GM18858 (cell line): ENCODE results near the gene SEC24D.
"Not testable (repeated sequence)": the region's sequence is repeated elsewhere in the genome, so short reads cannot be mapped to it uniquely, and the experiment has no call there.

Experiments used
- ATAC-seq: cut with Tn5 transposase; IDR thresholded peaks from one replicate; pipeline ENCODE4 v1.9.1; 2021; ENCODE audit not compliant: unreplicated experiment

SEC24D gene

DNA sequence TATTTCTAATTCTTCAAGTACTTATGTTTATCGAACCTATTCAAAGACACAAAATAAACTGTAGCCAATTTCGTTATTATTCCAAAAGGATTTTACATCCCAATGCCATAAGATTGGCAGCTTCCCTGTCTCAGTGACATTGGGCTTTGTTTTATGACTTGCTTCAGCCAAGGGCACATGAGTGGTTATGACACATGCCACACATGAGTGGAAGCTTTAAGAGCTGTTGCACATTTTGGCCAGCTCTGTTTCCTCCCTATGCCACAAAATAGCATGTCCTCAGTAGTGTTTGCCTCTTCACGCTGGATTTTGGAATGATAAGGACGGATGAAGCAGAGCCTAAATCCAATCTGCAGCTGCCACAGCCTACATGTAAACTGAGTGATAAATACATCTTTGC lies 21.9 kb downstream of the SEC24D start:
- no peak for ATAC-seq

DNA sequence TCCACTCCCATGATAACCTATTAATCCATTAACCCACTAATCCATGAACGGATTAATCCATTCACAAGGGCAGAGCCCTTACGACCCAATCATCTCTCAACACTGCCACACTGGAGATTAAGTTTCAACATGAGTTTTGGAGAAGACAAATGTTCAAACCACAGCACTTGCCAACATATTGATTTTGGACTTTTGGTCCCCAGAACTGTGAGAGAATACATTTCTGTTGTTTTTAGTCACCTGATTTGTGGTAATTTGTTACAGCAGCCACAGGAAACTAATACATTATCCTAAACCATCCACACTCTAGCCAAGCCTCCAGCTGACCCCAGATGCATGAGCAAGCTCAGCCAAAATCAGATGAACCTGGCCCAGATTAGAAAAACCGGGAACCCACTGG lies 22.4 kb downstream of the SEC24D start:
- no peak for ATAC-seq

DNA sequence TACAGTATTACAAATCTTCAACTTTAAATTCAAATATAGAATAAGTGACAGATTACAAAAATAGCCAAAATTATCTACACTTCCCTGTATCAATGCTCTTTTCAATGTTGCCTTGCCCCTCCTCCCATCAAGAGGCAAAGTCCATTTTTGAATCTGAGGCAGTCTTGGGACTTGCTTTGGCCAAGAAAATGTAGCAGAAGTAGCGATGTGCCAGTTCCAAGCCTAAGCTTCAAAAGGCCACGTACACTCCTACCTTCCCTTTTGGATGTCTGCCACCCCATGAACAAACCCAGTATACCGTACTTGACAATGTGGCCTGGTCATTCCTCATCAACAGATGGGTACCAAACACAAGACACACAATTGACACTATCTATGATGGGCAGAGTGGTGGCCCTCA lies 24.1 kb downstream of the SEC24D start:
- ATAC-seq: no peak

DNA sequence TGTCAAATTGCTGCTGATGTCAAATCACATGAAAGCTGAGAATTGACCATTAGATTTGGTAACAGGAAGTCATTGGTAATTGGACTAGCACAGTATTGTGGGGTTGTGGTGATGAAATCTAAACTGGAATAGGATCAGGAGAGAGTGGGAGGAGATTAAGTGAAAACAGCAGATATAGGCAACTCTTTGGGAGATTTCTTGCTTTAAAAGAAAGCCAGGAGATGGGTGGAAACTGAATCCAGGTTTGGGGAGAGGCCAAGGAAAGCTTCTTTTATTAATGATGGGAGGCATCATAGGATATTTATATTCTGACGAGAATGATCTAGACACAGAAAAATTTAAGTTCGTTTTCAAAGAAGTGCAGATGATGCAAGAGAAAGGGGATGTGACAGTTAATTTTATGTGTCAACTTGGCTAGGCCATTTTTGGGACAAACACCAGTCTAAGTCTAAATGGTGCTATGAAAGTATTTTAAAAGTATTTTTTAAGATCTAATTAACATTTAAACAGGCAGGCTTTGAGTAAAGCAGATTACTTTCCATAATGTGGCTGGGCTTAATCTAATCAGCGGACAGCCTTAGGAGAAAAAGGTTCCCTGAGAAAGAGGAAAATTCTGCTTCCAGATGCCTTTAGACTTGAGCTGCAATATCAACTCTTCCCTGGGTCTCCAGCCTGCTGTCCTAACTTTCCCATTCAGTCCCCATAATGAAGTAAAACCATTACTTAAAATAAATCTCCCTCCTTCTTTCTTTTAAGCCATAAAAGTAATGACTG lies 24.7 kb downstream of the SEC24D start:
- ATAC-seq: no peak

DNA sequence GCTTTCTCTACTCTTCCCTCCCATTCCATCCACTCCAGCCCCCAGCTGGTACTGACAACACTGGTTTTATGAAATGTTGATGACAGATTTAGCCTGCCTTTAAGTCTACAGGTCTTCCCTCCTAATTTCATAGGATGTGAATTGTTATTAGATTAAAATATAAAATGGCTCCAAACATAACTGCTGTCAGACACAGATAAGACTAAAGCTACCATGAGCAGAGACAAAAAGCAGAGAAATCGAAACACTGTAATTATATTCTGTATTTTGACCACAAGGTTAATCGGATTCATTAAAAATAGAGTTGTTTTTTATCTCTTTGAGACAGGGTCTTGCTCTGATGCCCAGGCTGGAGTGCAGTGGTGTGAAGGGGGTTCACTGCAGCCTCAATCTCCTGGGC lies 28.3 kb downstream of the SEC24D start:
- no peak for ATAC-seq

DNA sequence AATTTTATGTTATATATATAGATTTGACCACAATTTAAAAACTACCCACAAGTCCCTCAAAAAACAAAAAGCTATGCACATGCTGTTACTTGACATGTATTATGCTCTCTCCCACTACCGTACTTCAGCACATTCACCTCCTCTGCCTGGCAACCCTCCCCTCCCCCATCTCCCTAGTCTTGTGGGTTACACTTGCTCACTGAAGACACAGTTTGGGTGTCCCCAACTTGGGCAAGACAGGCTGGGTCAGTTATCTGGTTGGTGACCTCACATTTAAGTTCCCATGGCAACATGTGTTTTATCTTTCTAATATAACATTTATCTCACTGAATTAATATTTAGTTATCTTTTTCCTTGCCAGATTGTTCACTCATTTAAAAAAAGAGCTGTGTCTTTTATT lies 32.7 kb downstream of the SEC24D start:
- ATAC-seq: no peak

DNA sequence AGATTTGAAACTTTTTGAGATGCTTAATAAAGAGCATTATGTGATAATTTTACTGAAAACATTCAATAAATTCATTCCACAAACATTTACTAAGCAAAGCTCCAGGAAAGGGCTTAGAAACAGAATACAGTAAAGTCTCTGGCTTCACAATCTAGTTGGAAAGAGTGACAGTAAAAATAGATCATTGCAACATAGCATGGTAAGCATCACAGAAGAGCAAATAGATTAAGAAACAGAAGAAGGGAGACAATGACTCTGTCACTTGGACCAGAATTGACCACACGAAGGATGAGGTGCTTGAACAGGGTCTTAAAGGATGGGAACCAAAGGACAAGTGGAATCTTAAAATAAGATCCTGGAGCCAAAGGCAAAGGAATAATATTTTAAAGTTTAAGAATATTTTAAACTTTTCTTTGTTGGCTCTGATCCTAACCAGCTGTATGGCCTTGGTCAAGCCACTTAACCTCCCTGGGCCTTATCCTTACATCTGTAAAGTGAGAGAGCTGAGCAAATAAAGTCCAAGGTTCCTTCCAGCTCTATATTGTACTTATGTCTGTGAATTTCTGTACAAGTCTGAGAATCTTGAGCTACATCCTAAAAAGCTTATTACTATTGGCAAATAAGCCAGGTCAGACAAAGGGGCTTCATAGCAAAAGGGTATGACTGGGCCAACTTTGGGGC lies 33.9 kb downstream of the SEC24D start:
- no peak for ATAC-seq

DNA sequence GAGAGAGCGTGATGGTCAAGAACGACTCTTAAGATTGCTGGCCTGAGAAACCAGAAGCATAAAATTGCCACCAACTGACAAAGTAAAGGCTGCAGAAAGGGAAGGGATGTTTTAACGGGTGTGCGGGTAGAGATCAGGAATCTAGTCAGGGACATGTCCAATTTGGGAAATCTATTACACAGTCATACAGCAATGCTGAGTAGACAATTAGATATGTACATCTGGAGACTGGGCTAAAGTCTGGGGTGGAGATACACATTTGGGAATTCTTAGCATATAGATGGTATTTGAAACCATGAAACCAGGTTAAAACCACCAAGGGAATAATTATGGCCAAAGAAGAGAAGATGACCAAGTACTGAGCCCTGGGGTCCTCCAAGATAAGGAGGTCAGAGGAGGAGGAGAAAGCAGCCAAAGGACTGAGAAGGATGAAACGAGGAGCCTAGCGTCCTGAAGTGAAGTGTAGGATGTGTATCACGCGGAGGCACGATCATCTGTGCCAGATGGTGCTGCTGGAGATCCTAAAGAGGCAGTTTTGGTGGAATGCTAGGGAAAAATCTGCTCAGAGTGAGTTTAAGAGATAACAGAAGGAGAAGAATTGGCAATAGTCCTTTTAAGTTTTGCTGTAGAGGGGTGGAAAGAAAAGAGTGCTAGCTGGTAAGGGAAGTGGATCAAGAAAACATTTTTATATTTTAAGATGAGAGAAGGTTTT lies 36.5 kb downstream of the SEC24D start:
- no peak for ATAC-seq

DNA sequence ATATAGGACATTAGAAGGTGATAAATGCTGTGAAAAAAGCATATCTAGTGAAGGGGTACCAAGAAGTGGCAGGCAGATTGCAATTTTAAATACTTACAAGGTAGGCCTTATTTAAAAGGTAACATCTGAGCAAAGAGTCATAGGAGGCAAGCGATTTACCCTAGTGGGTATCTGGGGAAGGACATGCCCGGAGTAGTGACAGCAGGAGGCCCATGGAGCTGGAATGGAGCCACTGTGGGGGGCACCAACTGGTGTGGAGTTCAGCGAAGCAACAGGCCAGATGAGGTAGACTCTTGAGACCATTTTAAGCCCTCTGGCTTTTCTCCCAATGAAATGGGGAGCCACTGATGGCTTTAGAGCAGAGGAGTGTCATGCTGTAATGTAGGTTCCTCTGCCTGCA lies 37.3 kb downstream of the SEC24D start:
- no peak for ATAC-seq

DNA sequence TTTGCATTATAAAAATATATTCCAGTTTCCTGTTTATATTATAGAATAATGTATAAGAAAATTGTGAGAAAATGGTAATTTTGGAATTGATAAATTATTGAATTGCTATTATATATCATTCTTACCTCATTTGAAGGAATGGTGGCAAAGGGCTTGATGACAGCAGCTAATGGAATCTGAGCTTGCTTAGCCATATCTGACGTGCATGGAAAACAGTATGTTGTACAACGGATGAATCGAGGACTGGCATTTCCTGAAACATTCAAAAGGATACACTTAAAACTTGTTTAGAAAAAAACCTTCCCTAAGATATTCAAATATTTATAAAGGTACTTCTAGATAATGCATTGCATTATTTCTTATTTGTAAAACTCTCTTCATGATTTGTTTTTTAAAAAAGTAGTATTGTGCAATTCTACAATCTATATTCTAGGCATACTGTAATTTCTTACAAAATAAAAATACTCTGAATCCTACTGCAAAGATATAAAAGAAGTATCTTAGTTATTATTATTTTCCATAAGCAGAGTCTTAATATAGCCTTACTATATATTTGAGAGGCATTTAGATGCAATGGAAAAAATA lies 38.3 kb downstream of the SEC24D start:
- no peak for ATAC-seq

DNA sequence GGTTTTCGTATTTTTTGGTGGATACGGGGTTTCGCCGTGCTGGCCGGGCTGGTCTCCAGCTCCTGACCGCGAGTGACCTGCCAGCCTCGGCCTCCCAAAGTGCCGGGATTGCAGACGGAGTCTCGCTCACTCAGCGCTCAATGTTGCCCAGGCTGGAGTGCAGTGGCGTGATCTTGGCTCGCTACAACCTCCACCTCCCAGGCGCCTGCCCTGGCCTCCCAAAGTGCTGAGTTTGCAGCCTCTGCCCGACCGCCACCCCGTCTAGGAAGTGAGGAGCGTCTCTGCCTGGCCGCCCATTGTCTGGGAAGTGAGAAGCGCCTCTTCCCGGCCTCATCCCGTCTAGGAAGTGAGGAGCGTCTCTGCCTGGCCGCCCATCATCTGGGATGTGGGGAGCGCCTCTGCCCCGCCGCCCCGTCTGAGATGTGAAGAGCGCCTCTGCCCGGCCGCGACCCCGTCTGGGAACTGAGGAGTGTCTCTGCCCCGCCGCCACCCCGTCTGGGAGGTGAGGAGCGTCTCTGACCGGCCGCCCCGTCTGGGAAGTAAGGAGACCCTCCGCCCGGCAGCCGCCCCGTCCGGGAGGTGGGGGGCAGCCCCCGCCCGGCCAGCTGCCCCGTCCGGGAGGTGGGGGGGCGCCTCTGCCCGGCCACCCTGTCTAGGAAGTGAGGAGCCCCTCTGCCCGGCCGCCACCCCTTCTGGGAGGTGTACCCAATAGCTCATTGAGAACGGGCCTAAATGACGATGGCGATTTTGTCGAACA lies 44.1 kb downstream of the SEC24D start:
- not testable (repeated sequence) for ATAC-seq

DNA sequence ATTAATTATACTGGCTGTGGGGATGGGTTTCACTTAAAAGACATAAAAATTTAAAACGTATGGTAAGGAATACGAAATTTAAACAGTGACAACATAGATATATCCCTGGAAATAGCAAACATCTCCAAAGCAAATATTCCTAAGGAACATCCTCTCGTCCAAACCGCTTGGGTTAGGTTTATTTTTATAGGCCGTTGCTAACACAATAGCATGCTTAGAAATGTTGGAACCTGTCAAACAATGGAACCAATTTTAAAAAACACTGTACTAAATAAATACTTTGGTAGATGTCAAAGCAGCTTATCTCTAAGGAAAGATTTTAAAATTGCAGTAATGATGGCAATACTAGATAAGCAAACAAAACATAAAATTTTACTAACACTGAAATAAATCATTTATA lies 45.4 kb downstream of the SEC24D start:
- ATAC-seq: no peak

DNA sequence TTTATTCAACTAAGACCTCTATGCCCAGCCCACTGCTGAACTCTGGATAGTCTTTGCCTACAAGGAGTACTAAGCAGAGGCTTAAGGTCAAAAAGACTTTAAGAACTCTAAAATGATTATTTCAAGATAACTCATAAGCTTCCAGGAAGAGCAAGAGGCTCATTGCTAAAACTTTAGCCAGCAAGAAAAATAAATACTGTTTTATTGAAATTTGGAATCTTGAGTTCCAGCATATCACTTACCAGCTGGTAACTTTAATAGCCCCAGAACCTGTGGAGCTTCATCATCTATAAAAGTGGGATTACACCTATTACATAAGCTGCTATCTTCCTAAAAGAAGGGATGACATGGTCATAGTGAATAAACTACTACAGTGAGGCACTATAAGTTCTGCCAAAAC lies 47.0 kb downstream of the SEC24D start:
- ATAC-seq: no peak

DNA sequence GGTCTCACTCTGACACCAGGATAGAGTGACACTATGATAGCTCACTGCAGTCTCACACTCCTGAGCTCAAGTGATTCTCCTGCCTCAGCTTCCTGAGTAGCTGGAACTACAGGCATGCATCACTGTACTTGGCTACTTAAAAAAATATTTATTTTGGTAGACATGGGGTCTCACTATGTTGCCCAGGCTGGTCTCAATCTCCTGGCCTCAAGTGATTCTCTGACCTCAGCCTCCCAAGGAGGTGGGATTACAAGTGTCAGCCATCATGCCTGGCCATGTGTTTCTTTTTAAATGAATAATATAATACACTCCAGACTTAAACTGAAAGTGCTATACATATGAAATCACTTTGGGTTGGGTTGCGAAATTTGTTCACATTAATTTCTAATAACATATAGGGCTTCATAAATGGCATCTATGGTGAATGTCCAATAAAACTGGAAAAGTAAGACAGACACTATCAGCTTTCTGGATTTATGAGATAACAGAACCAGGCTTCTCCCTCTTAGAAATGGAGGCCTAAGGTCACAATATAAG lies 48.0 kb downstream of the SEC24D start:
- no peak for ATAC-seq

DNA sequence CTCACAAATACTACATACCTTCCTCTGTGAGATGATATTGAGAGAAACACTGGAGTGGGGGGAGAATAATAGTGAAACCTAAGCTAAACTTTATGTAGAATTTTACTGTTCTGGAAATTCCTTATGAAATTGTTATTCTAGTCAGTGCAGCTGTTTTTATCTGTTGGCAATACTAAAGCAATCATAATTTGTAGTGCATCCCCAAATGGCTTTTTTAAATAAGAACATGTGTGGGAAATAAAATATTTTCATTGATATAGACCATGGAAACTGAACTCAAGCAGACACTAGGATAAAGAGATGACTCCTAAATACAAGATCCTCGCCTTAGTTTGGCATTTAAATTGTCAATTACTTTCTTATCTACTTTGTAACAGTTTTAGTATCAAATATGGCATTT lies 51.1 kb downstream of the SEC24D start:
- no peak for ATAC-seq

DNA sequence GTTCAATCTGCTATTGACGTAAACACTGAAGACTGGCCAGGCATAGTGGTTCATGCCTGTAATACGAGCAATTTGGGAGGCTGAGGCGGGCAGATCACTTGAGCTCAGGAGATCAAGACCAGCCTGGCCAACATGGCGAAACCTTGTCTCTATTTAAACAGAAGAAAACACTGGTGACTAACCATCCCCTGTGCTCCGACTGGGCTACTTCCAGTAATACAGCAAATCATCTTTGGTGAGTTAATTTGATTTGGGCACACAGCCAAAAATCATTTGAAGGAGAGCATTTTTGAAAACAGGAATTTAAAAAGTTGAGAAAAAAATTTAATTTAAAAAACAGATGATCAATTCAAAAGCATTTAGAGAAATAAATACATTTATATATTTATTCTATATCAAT lies 52.0 kb downstream of the SEC24D start:
- no peak for ATAC-seq

DNA sequence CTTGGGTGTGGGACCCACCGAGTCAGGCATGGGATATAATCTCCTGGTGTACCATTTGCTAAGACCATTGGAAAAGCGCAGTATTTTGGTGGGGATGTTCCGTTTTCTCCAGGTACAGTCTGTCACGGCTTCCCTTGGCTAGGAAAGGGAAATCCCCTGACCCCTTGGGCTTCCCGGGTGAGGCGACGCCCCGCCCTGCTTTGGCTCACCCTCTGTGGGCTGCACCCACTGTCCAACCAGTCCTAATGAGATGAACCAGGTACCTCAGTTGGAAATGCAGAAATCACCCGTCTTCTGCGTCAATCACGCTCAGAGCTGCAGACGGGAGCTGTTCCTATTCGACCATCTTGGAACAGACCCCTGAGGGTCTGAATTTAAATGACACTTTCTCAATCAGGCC lies 53.0 kb downstream of the SEC24D start:
- not testable (repeated sequence) for ATAC-seq

DNA sequence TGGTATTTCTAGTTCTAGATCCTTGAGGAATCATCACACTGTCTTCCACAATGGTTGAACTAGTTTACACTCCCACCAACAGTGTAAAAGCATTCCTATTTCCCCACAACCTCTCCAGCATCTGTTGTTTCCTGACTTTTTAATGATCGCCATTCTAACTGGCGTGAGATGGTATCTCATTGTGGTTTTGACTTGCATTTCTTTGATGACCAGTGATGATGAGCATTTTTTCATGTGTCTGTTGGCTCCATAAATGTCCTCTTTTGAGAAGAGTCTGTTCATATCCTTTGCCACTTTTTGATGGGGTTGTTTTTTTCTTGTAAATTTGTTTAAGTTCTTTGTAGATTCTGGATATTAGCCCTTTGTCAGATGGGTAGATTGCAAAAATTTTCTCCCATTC lies 58.3 kb downstream of the SEC24D start:
- ATAC-seq: not testable (repeated sequence)

DNA sequence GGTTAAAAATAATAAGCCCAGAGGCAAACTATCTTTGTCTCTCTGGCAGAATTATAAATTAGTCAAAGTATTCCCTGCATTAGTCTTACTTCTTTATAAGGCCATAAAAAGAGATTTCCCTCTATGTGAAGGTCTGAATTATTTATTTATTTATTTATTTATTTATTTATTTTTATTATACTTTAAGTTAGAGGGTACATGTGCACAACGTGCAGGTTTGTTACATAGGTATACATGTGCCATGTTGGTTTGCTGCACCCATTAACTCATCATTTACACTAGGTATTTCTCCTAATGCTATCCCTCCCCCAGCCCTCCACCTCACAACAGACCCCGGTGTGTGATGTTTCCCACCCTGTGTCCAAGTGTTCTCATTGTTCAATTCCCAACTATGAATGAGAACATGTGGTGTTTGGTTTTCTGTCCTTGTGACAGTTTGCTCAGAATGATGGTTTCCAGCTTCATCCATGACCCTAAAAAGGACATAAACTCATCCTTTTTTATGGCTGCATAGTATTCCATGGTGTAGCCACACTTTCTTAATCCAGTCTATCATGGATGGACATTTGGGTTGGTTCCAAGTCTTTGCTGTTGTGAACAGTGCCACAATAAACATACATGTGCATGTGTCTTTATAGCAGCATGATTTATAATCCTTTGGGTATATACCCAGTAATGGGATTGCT lies 58.8 kb downstream of the SEC24D start:
- not testable (repeated sequence) for ATAC-seq
